GM18861 (cell line): ENCODE measurements around the gene OR2F1.

Experiments
- ATAC-seq: cut with Tn5 transposase; IDR thresholded peaks from one replicate; pipeline ENCODE4 v1.9.1; 2021; ENCODE audit not compliant: unreplicated experiment

OR2F1 gene

GRCh38 chr7:143954544-143954943, at the start of gene OR2F1:
Gene OR2F1, plus strand, starts transcription at chr7:143954844. Its CDS starts 5,127 bp downstream, at chr7:143959971.
- ATAC-seq: no peak

GRCh38 chr7:143905509-143905908, 49.1 kb upstream of the OR2F1 start:
- ATAC-seq: no peak

- no peak for ATAC-seq
These were observed 48.5 kb upstream of the OR2F1 start for GRCh38 chr7:143906151-143906550.

GRCh38 chr7:143906895-143907294, 47.7 kb upstream of the OR2F1 start:
- no peak for ATAC-seq

- ATAC-seq: no peak
These were observed 46.5 kb upstream of the OR2F1 start for GRCh38 chr7:143908120-143908519.

GRCh38 chr7:143909863-143910262, 44.8 kb upstream of the OR2F1 start:
- ATAC-seq: no peak

- ATAC-seq: no peak
These were observed 44.0 kb upstream of the OR2F1 start for GRCh38 chr7:143910473-143911248.

GRCh38 chr7:143913945-143914615, 40.6 kb upstream of the OR2F1 start:
- ATAC-seq: no peak

GRCh38 chr7:143914938-143915652, 39.5 kb upstream of the OR2F1 start:
- ATAC-seq: no peak

GRCh38 chr7:143924851-143925250, 29.8 kb upstream of the OR2F1 start:
- no peak for ATAC-seq

GRCh38 chr7:143929224-143929920, 25.3 kb upstream of the OR2F1 start:
- ATAC-seq: no peak

- no peak for ATAC-seq
These were observed 22.9 kb upstream of the OR2F1 start for GRCh38 chr7:143931739-143932138.

- no peak for ATAC-seq
These were observed 19.9 kb upstream of the OR2F1 start, which contains the start of gene OR2F2 for GRCh38 chr7:143934526-143935325. Gene OR2F2, plus strand, starts transcription at chr7:143935233. Its CDS starts 0 bp downstream, at chr7:143935233.

GRCh38 chr7:143936087-143937009, 18.3 kb upstream of the OR2F1 start:
- no peak for ATAC-seq

GRCh38 chr7:143938379-143939243, 16.0 kb upstream of the OR2F1 start:
- no peak for ATAC-seq

GRCh38 chr7:143945423-143945822, 9.2 kb upstream of the OR2F1 start:
- no peak for ATAC-seq

GRCh38 chr7:143947111-143947510, 7.5 kb upstream of the OR2F1 start:
- ATAC-seq: no peak

GRCh38 chr7:143948733-143949132, 5.9 kb upstream of the OR2F1 start:
- ATAC-seq: no peak
